HepG2 (cell line): ENCODE data around the gene PLD2. TPM values are rescaled to one million over a fixed set of nuclear protein-coding genes. Genes with fewer than 3 reads are reported as not detected.
A peak's percentile ranks its signal among the peaks of the same experiment; 100 is the strongest.

ENCODE experiments used
- FOSL1 ChIP-seq: sonication (generic); formaldehyde crosslinking; IDR thresholded peaks from 2 replicates; pipeline ENCODE4 v1.9.0; 2021; ENCODE audit warnings: missing genetic modification reagents, borderline replicate concordance
- KMT2B ChIP-seq: IDR thresholded peaks from 2 replicates; pipeline ENCODE4 v1.6.1; 2016; ENCODE audit warnings: missing genetic modification reagents, missing compliant biosample characterization
- NCOR1 ChIP-seq: fragments of 200-600 bp; sonication (generic); IDR thresholded peaks from 2 replicates; pipeline ENCODE4 v1.7.0; 2017; ENCODE audit warnings: antibody characterized with exemption, low read length, borderline replicate concordance
- PHB2 ChIP-seq: fragments of 450-650 bp; IDR thresholded peaks from 2 replicates; pipeline ENCODE4 v1.6.1; 2018; ENCODE audit not compliant: partially characterized antibody
- PRDM15 ChIP-seq: sonication (generic); formaldehyde crosslinking; IDR thresholded peaks from 2 replicates; pipeline ENCODE4 v1.4.0; 2020; ENCODE audit warnings: missing genetic modification reagents
- PREB ChIP-seq: sonication (generic); formaldehyde crosslinking; IDR thresholded peaks from 2 replicates; pipeline ENCODE4 v1.4.0; 2020; ENCODE audit warnings: missing genetic modification reagents
- SCMH1 ChIP-seq: sonication (generic); formaldehyde crosslinking; IDR thresholded peaks from 2 replicates; pipeline ENCODE4 v1.9.0; 2021; ENCODE audit warnings: missing genetic modification reagents, mild to moderate bottlenecking, borderline replicate concordance
- TAF1 ChIP-seq: sonication (generic); formaldehyde crosslinking; IDR thresholded peaks from 2 replicates; pipeline ENCODE4 v1.4.0; 2020; ENCODE audit warnings: missing genetic modification reagents
- ZEB1 ChIP-seq: IDR thresholded peaks from 2 replicates; pipeline ENCODE4 v1.6.1; 2012; ENCODE audit warnings: mild to moderate bottlenecking, low read depth, inconsistent platforms; ENCODE audit not compliant: insufficient replicate concordance
- ZNF142 ChIP-seq: sonication (generic); formaldehyde crosslinking; IDR thresholded peaks from 2 replicates; pipeline ENCODE4 v1.4.0; 2020; ENCODE audit warnings: missing genetic modification reagents
- ZNF34 ChIP-seq: sonication (generic); formaldehyde crosslinking; IDR thresholded peaks from 2 replicates; pipeline ENCODE4 v1.4.0; 2020; ENCODE audit warnings: mild to moderate bottlenecking, missing genetic modification reagents, borderline replicate concordance
- ZNF749 ChIP-seq: sonication (generic); formaldehyde crosslinking; IDR thresholded peaks from 2 replicates; pipeline ENCODE4 v1.8.0; 2022; ENCODE audit warnings: mild to moderate bottlenecking, missing genetic modification reagents, moderate library complexity, borderline replicate concordance
- ZNF768 ChIP-seq: sonication (generic); formaldehyde crosslinking; IDR thresholded peaks from 2 replicates; pipeline ENCODE4 v1.4.0; 2020; ENCODE audit warnings: missing genetic modification reagents
- ZSCAN5A ChIP-seq: sonication (generic); formaldehyde crosslinking; IDR thresholded peaks from 2 replicates; pipeline ENCODE4 v1.8.0; 2022; ENCODE audit warnings: mild to moderate bottlenecking, missing genetic modification reagents, borderline replicate concordance
- polyA plus RNA-seq, 8 experiments: library from polyadenylated mRNA; depleted of rRNA in 3 of 8; stranded (reverse) in 7 of 8; unstranded in 1 of 8; fragments of >200 nt; fragmentation: Illumina TruSeq in 4 of 8; extraction: Trizol in 4 of 8; gene quantifications; 2 replicates each; pipeline versions ENCODE4 v1.2.1 to v1.2.3, GENCODE V29; 2011 to 2016; ENCODE audit warnings: low read depth in 4 of 8, missing spikeins in 1 of 8, mixed read lengths in 1 of 8; ENCODE audit not compliant: insufficient read depth in 1 of 8
- total RNA-seq, 5 experiments: library from RNA; depleted of rRNA; stranded (reverse); fragments of >200 nt; fragmentation: Illumina TruSeq; extraction: Trizol; gene quantifications; 2 replicates each; pipeline ENCODE4 v1.2.3, GENCODE V29; 2016; ENCODE audit warnings: low read depth in 1 of 5

PLD2 gene
- total and polyA plus RNA-seq, 2 of the 13 experiments (the other 11 are each of a cell fraction or from before 2014, with no cell fraction given) = 13.4 to 29.7 TPM

GRCh38 chr17:4789951-4790704 lies 16.8 kb upstream of the PLD2 start (continued):
- TF ChIP-seq PRDM15 (CRISPR knock-in tag) (peak; percentile 65; the same call in 1 of the 2 replicates), ZNF34 (CRISPR knock-in tag) (peak; percentile 44; the same call in 1 of the 2 replicates), TAF1 (CRISPR knock-in tag) (peak; percentile 69), ZEB1 (peak; percentile 16), ZSCAN5A (CRISPR knock-in tag) (peak; percentile 47; the same call in 1 of the 2 replicates), SCMH1 (CRISPR knock-in tag) (no peak), KMT2B (CRISPR knock-in tag) (peak; percentile 39; the same call in 1 of the 2 replicates), PHB2 (no peak), ZNF142 (peak; percentile 87), PREB (CRISPR knock-in tag) (0 out of 2 replicates have a peak, but pooled peaks have one; percentile 82), FOSL1 (CRISPR knock-in tag) (no peak), NCOR1 (no peak), ZNF749 (CRISPR knock-in tag) (0 out of 2 replicates have a peak, but pooled peaks have one; percentile 64), ZNF768 (CRISPR knock-in tag) (peak; percentile 52; the same call in 1 of the 2 replicates)
